Erythroblast (primary cell): ENCODE data around the gene FBXO31.

ENCODE experiments used
- DNase-seq, 2 experiments: peaks; one replicate each; lab custom pipeline; 2025; lab: John Stamatoyannopoulos, UW
- GATA1 ChIP-seq: IDR thresholded peaks from 2 replicates; pipeline ENCODE4 v1.6.1; 2011; ENCODE audit warnings: low read depth, mild to moderate bottlenecking, control low read depth, low read length, moderate library complexity
- POLR2A ChIP-seq: IDR thresholded peaks from 2 replicates; pipeline ENCODE4 v1.6.1; 2011; ENCODE audit warnings: mild to moderate bottlenecking, low read length

The FBXO31 gene

DNA sequence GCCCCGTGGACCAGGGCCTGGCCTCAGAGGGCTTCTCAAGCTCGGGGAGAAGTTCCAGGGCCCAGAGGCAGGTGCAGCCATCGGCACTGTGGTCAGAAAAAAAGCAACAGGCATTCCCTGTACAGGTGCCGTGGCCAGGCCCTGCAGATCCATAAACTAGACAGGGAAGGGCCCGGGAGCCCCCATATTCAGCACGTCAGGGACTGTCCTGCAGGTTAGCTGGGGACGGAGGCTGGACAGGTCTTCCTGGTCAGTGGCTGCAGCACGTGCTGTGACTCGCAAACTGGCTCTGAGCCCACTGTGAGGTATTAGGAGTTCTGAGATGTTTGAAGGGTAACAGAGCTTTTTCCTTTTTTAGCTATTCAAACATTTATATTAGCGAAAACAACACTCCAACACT lies 51.4 kb downstream of the FBXO31 start:
- TF ChIP-seq POLR2A (no peak), GATA1 (no peak)
- no peak for DNase-seq

- DNase-seq, result no peak
- no peak for TF ChIP-seq POLR2A
- TF ChIP-seq GATA1, result no peak
Observed at GRCh38 chr16:87331241-87331801, 52.3 kb downstream of the FBXO31 start.

GRCh38 chr16:87330646-87331045 lies 52.9 kb downstream of the FBXO31 start:
- no peak for DNase-seq
- TF ChIP-seq POLR2A (no peak), GATA1 (no peak)

DNA sequence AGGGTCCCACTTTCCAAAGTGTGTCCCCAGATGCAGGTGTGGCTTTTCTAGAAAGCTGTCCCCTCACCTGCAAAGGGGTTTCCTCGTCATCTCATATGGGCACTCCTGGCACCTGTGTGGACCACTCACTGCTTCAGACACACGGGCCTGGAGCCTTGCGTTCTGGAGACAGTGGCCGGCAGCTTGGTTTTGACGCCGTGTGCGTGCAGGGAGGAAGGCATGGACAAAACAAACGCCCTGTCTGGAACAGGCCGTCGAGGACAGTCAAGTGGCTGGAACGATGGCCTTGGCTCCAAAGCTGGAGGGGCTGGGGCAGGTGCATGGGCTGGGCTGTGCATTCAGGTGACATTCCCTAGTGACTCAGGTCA lies 53.3 kb downstream of the FBXO31 start:
- no peak for DNase-seq
- no peak for TF ChIP-seq POLR2A
- TF ChIP-seq GATA1, result no peak

GRCh38 chr16:87329436-87330256 lies 53.9 kb downstream of the FBXO31 start:
- DNase-seq, result no peak

DNA sequence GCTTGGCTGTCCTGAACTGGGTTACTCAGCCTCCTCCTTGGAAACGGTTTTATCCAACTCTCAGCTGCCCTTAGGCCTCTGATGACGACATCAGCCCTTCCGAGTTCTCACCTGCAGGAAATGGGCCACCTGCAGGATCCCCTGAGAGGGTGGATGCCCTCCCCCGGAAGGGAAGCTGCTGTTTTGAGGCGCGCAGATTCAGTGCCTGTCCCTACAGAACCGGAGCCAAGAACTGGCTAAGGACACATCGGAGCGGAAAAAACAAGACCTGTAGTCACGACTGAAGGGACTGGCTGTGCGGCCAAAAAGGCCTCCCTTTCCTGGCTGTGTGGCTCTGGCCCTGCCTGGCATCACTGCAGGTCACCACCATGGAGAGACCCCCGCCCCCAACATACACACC lies 54.7 kb downstream of the FBXO31 start:
- no peak for DNase-seq
- no peak for TF ChIP-seq GATA1
- TF ChIP-seq POLR2A, result no peak

More at GRCh38 chr16:87329436-87330256, 53.9 kb downstream of the FBXO31 start:
- TF ChIP-seq GATA1 (no peak), POLR2A (no peak)

DNA sequence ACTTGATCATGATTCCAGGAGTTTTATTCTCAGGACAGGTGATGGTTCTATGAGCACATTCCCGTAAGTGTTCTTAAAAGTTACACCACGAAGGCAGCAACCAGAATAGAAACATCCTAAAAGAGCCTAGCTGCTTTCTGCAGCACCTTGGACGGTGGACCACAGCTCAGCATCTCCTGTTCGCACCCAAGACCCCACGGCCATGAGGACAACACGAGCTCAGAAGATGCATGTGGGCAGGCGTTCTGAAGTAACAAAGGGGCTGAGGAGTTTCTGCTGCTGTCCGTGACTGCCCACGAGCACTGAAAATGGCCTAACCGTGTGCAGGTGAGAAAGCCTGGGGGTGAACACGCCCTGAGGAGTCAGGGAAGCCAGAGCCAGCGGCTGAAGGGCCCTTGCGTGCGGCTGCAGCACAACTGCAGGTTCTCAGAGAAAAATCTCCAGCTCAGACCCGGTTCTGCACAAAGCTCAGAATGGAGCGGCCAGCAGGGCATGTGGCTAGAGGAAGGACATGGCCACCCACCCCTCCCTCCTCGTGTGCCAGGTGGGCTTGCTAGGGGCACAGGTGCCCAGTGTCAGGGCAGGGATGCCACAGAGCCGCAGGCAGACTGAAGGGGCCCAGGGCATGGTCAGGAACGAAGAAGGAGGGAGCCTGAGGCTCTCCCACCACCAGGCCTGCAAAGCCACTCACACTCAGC lies 55.6 kb downstream of the FBXO31 start:
- DNase-seq, result no peak
- TF ChIP-seq GATA1 (no peak), POLR2A (no peak)

DNA sequence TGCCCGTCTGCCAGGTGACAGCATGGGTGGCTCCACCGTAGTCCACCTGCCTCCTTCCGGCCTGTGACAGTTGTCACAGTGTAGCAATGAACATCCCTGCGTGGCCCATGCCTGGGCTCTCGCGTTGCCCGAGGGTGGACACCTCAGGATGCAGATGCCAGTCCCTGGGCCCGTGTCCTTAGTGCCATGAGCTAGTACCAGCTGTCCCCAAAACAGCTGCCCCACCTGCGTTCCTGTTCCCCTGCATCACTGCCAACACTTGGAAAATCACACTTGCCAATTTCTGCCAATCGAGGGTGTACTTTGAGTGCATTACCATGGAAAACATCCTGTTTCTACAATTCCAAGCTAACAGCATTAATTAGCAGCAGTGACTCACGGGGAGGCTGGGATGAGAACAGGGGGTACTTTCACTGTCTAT lies 57.4 kb downstream of the FBXO31 start:
- TF ChIP-seq GATA1 (no peak), POLR2A (no peak)
- DNase-seq, result no peak

GRCh38 chr16:87325423-87325858 lies 58.1 kb downstream of the FBXO31 start:
- TF ChIP-seq POLR2A, result no peak
- TF ChIP-seq GATA1, result no peak
- DNase-seq, result no peak

DNA sequence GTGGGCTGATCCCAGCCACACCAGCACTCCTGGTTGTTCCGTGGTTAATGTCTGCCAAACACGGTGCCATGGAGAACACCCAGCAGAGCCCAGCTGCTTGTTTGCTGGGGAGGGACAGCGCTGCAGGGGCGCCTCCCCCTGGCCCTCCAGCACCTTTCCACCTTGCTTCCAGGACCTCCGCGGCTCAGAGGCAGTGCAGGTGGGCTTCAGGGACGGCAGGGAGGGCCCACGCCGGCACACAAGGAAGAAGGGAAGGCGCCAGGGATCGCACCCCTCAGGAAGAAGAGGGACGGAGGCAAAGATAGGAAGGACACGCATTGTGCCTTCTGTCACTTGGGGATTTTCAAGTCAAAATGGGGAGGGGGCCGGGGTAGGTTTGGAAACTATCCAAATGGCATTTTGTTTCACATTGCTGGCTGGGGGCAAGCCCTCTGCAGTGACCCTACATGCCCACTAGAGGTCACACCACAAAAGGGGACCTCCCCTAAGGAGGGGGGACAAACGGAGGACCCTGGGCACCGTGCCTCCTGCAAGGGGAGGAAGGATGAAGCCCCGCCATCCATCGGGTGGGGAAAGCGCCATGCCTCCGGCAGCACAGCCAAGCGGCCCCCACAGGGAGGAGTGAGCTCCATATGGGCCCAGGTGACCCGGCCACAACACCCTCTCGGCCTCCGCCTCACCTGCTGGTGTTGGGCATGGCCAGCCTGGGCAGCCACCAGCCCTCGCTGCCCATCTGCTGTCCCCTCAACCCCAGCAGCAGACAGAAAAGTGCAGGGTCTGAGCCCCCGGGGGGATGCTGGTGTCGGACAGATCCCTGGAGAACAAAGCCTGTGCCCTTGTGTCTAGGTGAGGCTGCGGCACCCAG lies 58.9 kb downstream of the FBXO31 start:
- TF ChIP-seq GATA1 (no peak), POLR2A (no peak)
- peak; percentile 48 to 64 for DNase-seq

GRCh38 chr16:87323727-87324410 lies 59.7 kb downstream of the FBXO31 start:
- TF ChIP-seq POLR2A (no peak), GATA1 (no peak)
- no peak for DNase-seq

- TF ChIP-seq POLR2A (no peak), GATA1 (no peak)
- DNase-seq, result no peak
Observed at GRCh38 chr16:87322833-87323726, 60.5 kb downstream of the FBXO31 start.

DNA sequence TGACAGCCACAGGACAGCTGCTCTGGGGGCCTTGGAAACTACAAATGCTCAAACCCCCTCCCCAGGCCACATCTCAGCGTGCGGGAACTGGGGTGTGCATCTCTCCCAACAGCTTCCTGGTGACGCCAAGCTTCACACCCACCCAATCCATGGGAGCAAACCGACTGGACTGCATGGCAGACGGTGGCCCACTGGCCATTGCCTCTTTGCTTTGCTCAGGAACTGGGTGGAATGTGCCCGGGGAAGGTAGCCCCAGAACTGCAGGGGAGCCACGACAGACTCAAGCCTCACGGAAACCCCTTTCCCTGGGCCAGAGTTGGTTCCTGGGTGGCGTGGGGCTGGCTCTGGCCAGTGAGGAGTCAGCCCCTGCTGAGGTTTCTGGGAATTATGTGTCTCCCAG lies 61.2 kb downstream of the FBXO31 start:
- no peak for DNase-seq
- TF ChIP-seq POLR2A (no peak), GATA1 (no peak)
